M059J (cell line): ENCODE measurements around the gene SLTM. TPM values are rescaled to one million over a fixed set of nuclear protein-coding genes. Genes with fewer than 3 reads are reported as not detected.
"Not testable (repeated sequence)": the region's sequence is repeated elsewhere in the genome, so short reads cannot be mapped to it uniquely, and the experiment has no call there.

Experiments used
- DNase-seq: peaks from one replicate; pipeline ENCODE4 v3.0.0-alpha.2; 2012; ENCODE audit warnings: low read depth
- total RNA-seq: library from RNA; depleted of rRNA; stranded (reverse); fragments of >200 nt; shearing (Covaris generic); gene quantifications from 2 replicates; pipeline ENCODE4 v1.2.3, GENCODE V29; 2014

The SLTM gene
- total RNA-seq, 1 experiment from 2014 or later, result 35.1 TPM

DNA sequence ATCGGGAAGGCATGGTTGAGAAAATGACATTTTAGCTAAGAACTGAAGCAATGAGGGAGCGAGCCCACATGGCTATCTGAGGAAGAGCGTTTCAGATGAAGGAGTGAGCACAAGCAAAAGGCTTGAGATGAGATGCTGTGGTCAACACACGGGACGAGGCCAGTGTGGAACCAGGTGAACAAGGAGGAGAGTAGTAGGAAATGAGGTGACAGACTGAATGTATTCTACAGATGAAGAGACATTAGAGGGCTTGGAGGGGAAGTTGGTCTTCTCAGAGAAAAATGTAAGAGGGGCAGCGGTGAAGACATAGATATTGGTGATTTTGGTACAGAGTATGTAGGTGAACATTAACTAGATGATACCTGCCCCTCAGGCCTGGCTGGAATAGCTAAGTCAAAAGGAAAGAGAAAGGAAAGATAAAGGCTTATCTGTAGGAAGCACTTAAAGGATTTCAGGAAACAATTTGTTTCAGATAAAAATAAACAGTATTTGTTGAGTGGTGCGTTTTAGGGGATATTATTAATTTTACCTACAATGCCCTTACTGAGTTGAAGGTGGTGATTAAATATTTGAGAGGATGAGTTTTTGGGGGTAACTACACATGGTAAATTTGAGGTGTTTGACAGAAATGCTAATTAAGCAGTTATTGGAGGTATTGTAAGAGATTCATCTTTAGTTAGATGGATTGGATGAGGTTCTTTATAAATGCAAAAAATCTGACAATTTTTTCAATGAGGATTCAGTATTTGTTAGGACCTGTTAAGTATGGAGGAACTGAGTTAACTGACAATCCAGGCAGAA, 57.0 kb downstream of the SLTM start:
- no peak for DNase-seq

DNA sequence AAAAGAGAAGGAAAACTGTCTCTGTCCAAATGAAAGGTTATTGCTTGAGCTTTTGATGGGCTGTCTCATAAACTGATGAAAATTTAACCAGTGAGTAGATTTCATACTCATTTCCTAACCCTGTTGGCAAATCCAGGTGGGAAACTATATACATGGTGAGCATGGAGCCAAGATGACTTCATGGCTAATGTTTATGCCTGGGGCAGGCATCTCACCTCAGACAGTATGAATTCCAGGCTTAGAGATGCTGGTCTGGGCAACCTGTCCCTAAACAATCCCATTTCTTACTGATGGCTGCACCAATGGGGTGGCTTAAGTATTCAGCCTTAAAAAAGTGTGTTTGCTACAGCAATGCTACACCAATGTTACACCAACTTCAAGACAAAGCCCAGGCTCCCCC, 58.1 kb downstream of the SLTM start:
- DNase-seq, result peak; percentile 45

GRCh38 chr15:58873267-58873666, 60.2 kb downstream of the SLTM start:
- peak; percentile 65 for DNase-seq

DNA sequence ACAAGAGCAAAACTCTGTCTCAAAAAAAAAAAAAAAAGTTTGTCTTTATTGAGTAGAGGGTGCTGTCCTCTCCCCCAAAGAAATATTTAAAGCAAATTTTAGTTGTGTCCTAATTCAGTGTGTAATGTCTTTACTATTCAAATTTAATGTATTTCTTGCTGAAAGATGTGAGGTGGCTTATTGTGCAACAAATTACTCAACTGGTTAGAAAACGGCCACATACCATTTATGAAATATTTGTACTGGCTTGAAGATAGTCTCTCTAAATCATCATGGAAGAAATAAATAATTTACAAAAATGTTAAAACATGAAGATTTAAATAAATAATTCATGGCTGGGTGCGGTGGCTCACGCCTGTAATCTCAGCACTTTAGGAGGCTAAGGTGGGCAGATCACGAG, 63.0 kb downstream of the SLTM start:
- DNase-seq, result no peak

- DNase-seq, result no peak
These were observed 65.6 kb downstream of the SLTM start for GRCh38 chr15:58867926-58868325.

DNA sequence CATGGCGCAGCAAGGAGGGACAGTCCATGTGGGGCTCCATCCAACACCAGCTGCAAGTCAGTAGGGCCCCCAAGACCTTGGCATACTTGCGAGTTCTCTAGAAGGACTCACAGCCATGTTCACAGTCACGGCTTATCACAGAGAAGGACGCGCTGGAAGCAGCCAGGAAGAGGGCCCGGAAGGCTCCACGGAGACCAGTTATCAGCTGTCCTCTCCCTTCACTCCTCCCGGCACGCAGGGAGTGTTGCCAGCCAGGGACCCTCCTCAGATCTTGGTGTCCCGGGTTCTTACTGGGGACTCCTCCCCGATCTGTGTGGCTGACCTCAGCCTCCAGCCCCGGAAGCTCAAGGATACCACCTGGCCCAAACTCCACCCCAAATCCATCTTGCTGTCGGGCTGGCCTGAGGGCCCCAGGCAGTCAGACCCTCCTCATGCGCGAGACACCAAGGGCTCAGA, 68.0 kb downstream of the SLTM start:
- DNase-seq, result no peak

DNA sequence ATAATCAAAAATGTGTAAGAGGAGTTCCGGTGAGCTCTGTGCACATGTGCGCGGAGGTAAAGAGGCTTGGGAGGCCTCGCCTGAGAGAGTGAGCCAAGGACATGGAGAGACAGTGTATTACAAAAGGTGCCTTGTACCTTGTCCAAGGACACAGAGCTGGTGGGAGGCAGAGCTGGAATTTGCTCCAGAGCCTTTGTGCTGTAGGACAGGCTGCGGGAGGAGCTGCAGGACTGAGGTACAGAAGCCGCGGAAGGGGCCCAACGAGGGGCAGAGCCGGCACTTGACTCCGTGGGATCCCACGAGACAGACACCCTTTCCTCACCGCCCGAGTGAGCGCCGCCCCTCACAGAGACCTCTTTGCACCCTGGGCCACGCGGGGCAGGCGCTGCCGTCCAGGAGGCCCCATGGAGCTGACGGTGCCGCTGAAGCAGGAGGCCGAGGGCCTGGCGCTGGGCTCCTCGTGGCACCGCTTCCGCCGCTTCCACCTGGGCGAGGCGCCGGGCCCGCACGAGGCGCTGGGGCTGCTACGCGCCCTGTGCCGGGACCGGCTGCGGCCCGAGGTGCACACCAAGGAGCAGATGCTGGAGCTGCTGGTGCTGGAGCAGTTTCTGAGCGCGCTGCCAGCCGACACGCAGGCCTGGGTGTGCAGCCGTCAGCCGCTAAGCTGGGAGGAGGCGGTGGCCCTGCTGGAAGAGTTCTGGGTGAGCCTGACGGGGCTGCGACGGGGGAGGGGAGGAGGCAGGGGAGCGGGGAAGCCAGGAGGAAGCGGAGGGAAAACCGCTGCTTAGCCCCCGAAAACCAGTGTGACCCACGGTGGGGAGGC, 68.7 kb downstream of the SLTM start:
- DNase-seq, result no peak

DNA sequence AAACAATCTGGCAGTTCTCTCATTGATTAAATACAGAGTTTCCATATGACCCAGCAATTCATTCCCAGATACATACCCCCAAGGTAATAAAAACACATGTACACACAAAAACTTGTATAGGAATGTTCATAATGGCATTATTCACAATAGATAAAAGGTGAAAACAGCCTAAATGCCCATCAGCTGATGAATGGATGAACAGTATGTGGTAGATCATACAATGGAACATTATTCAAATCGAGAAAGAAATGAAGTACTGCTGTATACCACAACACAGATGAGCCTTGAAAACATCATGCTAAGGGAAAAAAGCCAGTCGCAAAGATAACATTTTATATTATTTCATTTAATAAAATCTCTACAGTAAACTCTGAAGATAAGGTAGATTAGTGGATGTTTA, 71.2 kb downstream of the SLTM start:
- no peak for DNase-seq

DNA sequence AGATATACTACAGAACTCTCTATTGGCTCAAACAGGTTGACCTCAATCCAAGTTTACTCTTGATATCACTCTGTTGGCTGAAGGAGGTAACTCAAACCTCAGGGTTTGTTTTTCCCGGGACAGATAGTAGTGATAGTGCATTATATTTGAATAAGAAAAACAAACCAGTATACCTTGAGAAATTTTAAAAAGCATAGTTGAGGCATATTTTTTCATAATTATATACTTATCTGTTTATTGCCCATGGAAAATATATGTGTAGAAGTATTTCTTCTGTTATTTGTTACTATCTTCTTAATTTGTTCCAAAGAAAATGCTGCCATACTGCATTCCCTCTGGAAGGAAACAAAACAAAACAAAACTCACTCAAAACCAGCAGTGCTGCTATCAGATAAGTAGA, 76.9 kb downstream of the SLTM start:
- not testable (repeated sequence) for DNase-seq

GRCh38 chr15:58856086-58856485, 77.4 kb downstream of the SLTM start:
- DNase-seq, result peak; percentile 16

- DNase-seq, result no peak
These were observed 78.9 kb downstream of the SLTM start for GRCh38 chr15:58854593-58854992.

GRCh38 chr15:58852347-58852746, 81.1 kb downstream of the SLTM start:
- DNase-seq, result no peak

- DNase-seq, result not testable (repeated sequence)
These were observed 82.3 kb downstream of the SLTM start for GRCh38 chr15:58851205-58851604.

GRCh38 chr15:58842713-58843396, 90.6 kb downstream of the SLTM start:
- no peak for DNase-seq

- peak; percentile 24 for DNase-seq
These were observed 93.4 kb downstream of the SLTM start for GRCh38 chr15:58840048-58840447.

DNA sequence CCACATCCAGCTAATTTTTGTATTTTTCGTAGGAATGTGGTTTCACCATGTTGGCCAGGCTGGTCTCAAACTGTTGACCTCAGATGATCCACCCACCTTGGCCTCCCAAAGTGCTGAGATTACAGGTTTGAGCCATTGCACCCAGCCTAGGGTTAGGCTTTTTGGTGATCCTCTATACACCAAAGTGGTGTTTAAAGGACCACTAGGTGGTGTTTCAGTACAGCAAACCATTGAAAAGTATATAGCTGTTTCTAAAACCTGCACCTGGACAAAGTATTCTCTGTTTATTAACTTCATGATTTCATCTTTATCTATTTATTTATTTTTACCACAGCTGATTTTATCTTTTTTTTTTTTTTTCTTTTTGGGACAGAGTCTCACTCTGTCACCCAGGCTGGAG, 94.0 kb downstream of the SLTM start:
- peak; percentile 26 for DNase-seq

GRCh38 chr15:58833681-58834426, 99.6 kb downstream of the SLTM start:
- DNase-seq, result not testable (repeated sequence)

GRCh38 chr15:58830556-58830955, 102.9 kb downstream of the SLTM start:
- no peak for DNase-seq
